ENCODE data around the gene STARD13.

- TF ChIP-seq CTCF (IDR thresholded peaks at IDR 0.05) = no peak
- TF ChIP-seq POLR2A (IDR thresholded peaks at IDR 0.05) = no peak
These were observed 40.7 kb upstream of the STARD13 start for GRCh38 chr13:33326246-33326645.
